HG02938 (cell line): ENCODE results near the gene ZNF502.
"Not testable (repeated sequence)": the region's sequence is repeated elsewhere in the genome, so short reads cannot be mapped to it uniquely, and the experiment has no call there.

Source experiments
- ATAC-seq: cut with Tn5 transposase; IDR thresholded peaks from one replicate; pipeline ENCODE4 v1.9.1; 2021; ENCODE audit warnings: mild to moderate bottlenecking, moderate library complexity; ENCODE audit not compliant: unreplicated experiment

The ZNF502 gene

DNA sequence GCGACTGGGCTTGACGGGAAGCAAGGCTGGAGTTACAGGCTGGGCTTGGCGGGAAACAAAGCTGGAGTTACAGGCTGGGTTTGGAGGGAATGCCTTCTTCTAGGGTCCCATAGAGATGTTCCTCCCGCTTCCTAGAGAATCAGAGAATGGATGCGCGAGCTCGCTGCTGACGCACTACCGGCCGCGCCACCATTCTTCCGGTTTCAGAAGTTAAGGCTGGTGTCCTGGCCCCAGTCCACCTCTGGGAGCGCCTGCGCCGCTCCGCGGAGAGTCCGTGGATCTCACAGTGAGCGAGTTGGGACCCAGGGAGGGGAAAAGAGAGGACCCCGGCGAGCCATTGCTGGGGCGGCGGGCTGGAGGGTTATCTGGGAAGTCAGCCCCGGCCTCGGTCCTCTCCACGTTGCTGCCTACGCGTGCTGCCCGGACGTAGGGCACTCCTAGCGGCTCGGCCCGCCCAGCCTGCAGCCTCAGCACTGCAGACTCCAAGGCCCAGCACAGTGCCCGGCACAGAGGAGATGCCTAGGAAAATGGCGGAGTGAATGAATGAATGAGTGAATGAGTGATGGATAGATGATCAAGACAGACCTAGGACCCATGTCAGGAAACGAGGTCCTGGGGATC lies at the start of gene ZNF502:
TSS of gene ZNF502 (plus strand) at position 206 of the 621 bp plus-strand sequence. CDS start 7,602 bp downstream, outside the sequence.
- ATAC-seq: no peak

DNA sequence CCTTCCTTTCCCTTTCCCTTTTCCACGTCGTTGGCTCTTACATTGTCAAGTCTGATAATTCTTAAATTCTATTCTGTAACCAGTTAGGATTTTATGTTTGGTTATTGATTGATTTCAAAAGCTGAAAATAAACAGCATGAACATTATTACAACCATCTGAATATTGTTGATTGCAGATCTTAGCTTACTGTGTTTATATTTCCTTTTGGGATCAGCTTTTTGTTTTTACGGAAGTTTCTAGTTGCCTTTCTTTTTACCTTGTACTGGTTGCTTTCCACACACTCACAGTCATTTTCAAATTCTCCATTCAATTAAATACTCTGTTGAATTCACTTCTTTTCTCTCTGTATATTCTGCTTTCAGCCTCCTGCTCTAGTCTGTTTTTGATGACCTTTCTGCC lies 47.3 kb upstream of the ZNF502 start:
- no peak for ATAC-seq

DNA sequence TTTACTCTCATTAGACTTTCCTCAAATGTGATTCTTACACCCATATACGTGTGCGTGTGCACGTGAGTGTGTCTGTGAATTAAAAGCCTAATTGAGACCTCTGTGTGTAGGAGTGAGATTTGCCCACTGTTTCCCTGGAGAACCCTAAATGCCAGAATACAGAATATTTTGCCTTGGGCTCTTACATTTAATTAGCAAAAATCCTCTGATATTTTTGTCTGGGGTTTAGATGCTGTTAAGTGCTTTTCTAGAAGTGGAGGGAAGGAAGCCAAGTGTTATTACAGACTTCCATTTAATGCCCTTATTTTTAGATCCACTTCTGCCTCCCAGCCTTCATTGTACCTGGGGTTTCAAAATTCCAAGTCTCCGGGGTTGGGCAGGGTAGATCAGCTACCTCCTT lies 46.1 kb upstream of the ZNF502 start:
- ATAC-seq: no peak

DNA sequence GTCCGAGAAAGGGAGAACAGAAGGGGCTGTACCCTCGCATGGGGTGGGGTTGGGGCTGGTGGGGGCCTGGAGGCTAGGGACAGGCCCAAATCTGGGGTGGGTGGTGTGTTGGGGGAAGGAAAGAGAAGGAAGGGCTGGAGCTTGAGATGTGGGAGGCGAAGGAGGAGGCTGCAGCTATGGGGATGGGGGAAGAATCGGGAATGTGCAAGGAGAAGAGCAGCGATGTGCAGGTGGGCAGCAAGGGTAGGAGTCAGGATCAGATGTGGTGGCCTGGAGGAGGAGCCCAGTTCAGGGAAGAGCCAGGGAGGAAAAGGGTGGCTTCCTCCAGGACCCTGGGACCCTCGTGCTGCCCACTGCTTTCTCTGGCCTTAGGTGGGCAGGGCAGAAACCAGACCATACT lies 42.7 kb upstream of the ZNF502 start:
- no peak for ATAC-seq

DNA sequence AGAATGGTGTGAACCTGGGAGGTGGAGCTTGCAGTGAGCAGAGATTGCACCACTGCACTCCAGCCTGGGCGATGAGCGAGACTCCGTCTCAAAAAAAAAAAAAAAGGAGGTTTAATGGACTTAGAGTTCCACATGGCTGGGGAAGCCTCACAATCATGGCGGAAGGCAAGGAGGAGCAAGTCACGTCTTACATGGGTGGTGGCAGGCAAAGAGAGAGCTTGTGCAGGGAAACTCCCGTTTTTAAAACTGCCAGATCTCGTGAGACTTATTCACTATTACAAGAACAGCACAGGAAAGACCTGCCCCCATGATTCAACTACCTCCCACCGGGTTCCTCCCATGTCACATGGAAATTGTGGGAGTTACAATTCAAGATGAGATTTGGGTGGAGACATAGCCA lies 39.0 kb upstream of the ZNF502 start:
- not testable (repeated sequence) for ATAC-seq

DNA sequence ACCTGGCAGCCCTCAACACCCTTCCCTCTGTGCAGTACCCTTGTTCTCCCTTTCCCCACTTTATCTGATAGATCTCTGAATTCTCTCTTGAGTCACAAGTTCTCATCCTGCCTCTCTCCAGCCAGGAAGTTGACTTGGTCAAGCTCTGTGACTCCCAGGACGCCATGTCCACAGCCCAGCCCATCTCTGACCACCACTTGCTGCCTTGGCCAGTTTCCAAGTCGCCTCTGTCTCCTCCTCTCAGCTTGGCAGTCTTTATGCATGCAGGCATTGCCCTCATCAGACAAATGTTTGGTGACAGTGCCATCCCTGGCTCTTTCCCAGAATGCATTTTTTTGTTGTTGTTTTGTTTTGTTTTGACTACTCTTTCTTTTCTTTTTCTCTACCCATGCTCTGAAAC lies 38.2 kb upstream of the ZNF502 start:
- no peak for ATAC-seq

DNA sequence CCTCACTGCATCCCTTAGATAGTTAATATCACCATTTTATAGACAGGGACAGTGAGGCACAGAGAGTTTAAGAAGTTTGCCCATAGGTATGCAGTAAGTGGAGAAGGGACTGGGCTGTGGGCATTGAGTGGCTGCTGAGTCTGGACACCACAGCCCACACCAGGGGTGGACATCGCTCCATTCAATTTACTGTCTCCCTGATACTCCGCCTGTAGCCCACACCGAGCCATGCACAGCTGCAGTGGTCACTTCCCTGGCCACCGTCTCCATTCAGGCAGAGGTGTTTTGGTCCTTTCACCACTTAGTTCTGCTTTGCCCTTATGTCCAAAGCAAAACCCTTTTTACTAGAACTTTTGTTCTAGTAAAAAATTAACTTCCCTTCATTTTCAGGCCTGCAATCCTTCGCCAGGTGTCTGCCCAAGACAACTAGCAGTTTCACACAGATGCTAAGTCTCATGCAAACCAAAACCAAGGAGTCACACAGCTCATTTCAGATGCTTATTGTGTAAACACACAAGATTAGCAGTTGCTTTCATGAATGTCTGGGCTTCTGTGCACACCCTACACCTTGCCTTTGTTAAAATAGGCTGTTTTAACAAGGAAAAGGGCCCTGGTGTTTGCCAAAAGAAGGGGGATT lies 33.9 kb upstream of the ZNF502 start:
- ATAC-seq: no peak

DNA sequence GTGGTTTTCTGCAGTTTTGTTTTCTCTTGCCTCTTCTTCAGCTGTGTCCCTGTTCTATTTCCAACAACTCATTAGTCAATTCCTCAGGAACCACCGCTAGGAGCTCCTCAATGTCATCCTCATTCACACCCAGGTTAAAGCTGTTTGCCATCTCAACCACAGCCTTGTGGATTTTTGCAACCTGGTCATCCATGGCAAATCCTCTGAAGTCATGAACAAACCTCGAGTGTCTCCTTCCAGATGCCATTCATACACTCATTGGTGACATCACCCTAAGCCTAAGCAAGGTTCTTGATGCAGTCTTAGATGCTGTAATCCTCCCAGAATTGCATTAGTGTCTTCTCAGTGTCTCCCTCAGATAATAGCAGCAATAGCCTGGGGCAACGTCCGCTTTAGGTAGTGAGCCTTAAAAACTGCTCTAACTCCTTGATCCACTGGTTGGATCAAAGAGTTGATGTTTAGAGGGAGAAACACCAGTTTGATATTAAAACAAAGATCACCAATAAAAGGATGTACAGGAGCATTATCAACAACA lies 31.5 kb upstream of the ZNF502 start:
- ATAC-seq: no peak

DNA sequence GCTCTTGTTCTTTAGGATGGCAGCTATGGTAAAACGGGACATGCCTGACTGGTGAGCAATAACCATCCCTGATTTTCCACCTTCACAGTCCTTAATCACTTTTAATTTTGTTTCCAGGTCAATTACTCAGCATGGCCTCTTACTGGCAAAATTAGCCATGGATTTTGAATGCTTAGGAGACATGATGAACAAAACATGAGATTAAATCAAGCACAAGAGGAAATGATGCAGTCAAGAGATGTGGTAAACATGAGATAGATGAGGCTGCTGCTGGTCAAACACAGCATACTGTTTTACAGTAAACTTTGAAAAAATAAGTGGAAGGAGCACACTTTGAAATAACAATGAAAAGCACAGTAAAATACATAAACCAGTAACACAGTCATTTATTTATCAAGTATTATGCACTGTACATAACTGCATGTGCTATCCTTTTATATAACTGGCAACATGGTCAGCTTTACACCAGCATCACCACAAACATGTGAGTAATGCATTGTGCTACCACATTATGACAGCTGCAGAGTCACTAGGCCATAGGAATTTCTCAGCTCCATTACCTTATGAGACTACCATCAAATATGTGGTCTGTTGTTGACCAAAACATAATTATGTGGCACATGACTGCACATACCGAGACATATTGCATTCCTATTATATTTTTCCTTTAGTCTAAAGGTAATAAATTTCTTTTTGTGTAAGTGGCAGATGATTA lies 30.1 kb upstream of the ZNF502 start:
- no peak for ATAC-seq

DNA sequence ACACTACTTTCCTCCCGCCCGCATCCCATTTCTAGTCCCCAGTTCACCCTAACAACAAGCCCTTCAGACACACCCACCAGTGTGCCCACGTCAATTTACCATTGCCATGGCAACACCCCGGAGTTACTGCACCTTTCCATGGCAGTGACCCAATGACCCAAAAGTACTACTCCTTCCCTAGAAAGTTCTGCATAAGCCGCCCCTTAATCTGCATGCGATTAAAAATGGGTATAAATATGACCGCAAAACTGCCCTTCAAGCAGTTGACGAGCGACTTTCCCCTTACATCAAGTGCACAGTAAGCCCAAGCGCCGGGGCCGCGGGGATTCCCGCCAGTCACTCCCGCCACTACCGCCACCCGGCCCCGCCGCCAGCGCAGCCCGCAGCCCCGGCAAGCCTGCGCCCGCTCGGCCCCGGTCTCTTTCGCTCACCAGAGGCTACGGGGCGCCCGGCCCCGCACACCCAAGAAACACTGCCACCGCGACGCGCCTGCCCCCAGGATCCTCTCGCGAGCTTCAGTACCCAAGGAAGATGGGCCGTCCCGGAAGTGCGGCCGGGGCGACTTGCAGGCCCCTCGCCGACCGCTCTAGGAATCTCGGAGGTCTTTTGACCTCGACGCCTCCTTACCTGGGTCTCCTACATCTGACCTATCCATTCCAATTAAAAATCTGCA lies 27.2 kb upstream of the ZNF502 start:
- no peak for ATAC-seq

DNA sequence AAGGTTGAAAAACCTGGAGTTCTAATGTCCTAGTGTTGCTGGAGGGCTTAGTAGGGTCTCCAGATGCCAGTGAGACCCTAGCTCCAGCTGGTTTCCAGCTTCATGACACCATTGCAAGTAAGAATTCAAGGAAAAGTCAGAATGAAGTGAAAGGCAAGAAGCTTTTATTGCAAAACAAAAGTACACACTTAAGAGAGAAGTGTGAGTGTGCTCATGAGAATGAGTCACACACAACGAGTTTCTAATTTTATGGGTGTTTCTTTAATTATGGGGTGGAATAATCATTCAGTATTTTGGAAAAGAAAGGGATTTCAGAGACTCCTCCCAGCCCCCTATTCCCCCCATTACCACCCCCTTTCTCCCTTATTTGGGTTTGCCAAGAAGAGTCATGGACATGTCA lies 24.6 kb upstream of the ZNF502 start:
- no peak for ATAC-seq

DNA sequence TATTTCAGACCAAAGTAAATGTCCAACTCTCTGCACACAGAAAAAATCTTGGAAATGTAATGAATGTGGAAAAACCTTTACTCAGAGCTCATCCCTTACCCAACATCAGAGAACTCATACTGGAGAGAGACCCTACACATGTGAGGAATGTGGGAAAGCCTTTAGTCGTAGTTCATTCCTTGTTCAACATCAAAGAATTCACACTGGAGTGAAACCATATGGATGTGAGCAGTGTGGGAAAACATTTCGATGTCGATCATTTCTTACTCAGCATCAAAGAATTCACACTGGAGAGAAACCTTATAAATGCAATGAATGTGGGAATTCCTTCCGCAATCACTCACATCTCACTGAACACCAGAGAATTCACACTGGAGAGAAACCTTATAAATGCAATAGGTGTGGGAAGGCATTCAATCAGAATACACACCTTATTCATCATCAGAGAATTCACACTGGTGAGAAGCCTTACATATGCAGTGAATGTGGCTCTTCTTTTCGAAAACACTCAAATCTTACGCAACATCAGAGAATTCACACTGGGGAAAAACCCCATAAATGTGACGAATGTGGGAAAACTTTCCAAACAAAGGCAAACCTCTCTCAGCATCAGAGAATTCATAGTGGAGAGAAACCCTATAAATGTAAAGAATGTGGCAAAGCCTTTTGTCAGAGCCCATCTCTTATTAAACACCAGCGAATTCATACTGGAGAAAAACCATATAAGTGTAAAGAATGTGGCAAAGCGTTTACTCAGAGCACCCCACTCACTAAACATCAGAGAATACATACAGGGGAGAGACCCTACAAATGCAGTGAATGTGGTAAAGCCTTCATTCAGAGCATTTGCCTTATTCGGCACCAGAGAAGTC lies 9.0 kb downstream of the ZNF502 start:
- no peak for ATAC-seq

DNA sequence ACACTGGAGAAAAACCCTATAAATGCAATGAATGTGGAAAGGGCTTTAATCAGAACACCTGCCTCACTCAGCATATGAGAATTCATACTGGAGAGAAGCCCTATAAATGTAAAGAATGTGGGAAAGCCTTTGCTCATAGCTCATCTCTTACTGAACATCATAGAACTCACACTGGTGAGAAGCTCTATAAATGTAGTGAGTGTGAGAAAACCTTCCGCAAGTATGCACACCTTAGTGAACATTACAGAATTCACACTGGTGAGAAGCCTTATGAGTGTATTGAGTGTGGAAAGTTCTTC lies 9.6 kb downstream of the ZNF502 start:
- ATAC-seq: no peak

DNA sequence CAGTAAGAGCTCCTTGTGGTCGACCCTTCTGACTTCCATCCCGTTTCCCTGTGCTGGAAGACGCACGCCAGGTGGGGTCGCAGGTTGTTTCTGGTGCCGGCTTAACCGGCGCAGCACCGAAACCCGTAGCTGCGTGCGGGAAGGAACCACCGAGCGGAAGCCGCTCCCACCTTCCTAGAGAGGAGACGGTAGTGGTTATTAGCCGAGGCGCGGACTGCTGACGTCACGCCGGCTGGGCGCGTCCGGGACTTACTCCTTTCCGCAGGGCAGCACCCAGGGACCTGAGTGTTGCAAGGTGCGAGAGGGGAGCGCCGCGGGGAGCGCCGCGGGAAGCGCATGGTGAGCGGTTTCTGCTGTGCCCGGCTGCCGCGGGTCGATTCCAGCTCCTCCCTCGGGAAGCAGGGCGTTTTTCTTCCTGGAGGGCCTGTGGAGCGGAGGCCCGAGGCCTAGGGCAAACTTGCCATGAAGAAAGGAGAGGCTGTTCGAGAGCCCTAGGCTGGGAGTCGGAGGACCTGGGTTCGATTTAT lies 17.0 kb downstream of the ZNF502 start, which contains the start of gene ZNF501:
TSS of gene ZNF501 (plus strand) at position 252 of the 527 bp plus-strand sequence. CDS start 4,787 bp downstream, outside the sequence.
- ATAC-seq: peak; percentile 62

DNA sequence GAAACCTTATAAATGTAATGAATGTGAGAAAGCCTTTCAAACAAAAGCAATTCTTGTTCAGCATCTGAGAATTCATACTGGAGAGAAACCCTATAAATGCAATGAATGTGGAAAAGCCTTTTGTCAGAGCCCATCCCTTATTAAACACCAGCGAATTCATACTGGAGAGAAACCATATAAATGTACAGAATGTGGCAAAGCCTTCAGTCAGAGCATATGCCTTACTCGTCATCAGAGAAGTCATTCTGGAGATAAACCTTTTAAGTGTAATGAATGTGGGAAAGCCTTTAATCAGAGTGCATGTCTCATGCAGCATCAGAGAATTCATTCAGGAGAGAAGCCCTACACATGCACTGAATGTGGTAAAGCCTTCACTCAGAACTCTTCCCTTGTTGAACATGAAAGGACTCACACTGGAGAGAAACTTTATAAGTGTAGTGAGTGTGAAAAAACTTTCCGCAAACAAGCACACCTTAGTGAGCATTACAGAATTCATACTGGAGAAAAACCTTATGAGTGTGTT lies 22.2 kb downstream of the ZNF502 start:
- no peak for ATAC-seq

DNA sequence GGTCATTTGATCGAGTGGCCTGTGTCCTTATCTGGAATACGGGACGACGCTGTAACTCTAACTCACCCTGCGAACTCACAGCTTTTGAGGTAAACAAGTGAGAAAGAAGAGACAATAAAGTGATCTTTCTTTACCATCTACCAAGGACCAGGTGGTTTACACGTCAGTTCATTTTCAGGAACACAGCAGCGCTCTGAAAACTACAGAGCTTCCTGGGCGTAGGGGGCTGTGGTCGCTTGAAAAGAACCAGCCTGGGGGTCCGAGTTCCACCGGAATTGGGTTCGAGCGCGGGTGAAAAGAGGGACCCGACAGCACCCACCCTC lies 48.6 kb downstream of the ZNF502 start:
- no peak for ATAC-seq

DNA sequence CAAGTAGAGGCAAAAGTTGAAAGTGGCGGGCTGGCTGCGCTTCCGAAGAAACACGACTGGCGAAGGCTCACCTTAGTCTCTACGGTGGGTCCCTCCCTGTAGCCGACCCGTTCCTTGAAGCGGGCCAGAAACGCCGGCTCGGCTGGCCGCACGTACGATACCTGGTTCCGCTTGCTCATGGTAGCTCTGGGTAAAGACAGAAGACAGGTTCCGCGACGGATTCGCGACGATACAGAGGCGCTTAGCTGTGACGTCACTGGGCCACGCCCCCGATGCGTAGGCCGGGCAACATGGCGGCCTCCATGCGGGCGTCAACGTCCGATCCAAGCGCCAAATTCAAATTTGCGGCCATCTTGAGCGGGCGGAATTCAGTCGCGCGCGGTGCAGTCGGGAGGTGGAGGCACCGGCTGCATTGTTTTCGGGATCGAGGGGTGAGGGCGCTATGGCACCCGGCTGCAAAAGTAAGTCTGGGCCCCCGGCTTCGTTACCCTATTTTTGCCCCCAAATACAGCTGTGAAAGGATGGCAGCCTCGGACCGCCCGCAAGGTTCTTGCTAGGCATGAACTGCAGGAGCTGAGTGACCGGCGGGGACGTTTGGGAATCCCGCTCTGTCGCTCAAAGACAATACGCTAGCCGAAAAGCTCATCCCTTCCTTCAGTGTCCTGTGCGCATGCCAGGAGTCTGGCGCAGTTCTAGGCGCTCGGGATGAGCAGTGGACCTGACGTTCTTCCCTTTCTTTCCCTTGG lies 49.1 kb downstream of the ZNF502 start, which contains the start of the genes KIAA1143 and KIF15:
TSS of gene KIAA1143 (minus strand) at position 196 of the 746 bp plus-strand sequence. CDS start at position 179, 17 bp downstream.
TSS of gene KIF15 (plus strand) at position 371 of the 746 bp plus-strand sequence. CDS start at position 443, 72 bp downstream.
- peak; percentile 90 for ATAC-seq

DNA sequence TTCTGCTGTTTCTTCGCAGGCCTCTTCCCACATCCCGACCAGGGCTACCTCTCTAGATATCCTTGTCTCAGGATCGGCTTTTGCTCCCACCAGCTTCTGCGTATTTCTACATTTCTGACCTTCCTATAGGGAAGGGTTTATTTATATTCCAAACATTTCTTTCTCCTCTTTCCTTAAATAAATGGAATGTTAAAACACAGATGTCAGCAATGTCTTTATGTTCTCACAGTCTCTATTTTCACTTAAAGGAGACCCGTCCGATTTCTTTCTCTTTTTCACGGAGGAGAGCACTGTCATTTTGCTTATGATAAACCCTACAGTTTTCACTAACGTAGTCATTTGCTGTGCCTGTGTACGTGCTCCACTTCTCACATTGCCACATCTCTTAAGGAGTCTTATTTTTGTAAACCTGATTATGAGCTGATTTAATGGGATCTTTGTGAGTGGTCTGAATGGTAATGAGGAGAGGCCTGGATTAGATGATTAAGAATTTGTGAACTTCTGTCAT lies 49.8 kb downstream of the ZNF502 start:
- ATAC-seq: peak; percentile 9

DNA sequence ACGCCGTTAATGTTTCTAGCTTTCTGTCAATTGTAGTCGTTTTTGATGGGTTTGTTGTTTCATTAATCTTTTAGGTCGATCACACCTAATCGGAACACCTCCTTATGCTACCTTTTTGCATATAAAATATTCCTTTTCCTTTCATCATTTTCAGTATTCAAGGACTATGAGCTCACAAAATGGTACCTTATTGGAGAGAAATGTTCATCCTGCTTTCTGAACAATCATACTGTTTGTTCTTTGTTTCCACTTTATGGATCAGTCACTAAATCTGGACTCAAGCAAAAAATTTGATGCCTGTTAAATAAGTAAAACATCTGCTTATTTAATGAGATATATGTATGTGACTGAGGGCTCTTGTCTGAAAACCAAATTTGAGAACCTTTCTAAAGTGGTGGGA lies 50.2 kb downstream of the ZNF502 start:
- ATAC-seq: no peak
